Adrenal gland (tissue), 5 donors: ENCODE data around the gene NRP1.

Experiments used
- CTCF ChIP-seq, 6 experiments: fragments of 450-650 bp in 4 of 6; fragments of 200-600 bp in 2 of 6; sonication (generic) in 1 of 6; IDR thresholded peaks; 1 replicate in 5 of 6; 2 replicates in 1 of 6; pipeline versions ENCODE4 v1.5.1 to v1.8.0; 2016 to 2021; ENCODE audit warnings: antibody characterized with exemption in 6 of 6, mild to moderate bottlenecking in 2 of 6, moderate library complexity in 1 of 6
- POLR2A ChIP-seq, 2 donors: fragments of 450-650 bp; IDR thresholded peaks; one replicate each; pipeline ENCODE4 v1.6.1; 2017; ENCODE audit warnings: antibody characterized with exemption in 2 of 2, mild to moderate bottlenecking in 2 of 2, moderate library complexity in 1 of 2
- donor health status: DM: no; HTN: no; CAD: no.

GRCh38 chr10:33201056-33201780 is 133.2 kb downstream of the NRP1 start:
- TF ChIP-seq CTCF (IDR thresholded peaks at IDR 0.05) (no peak), POLR2A (IDR thresholded peaks at IDR 0.05) (no peak)
